GM12878 (cell line): ENCODE data around the gene PQBP1. TPM values are rescaled to one million over a fixed set of nuclear protein-coding genes. Genes with fewer than 3 reads are reported as not detected.
A peak's percentile ranks its signal among the peaks of the same experiment; 100 is the strongest.

ENCODE experiments used
- ASH2L ChIP-seq: fragments of 300-600, 200-600 bp; sonication (generic); IDR thresholded peaks from 2 replicates; pipeline ENCODE4 v1.6.1; 2017; ENCODE audit warnings: low read depth, mild to moderate bottlenecking, borderline replicate concordance
- BMI1 ChIP-seq: fragments of 450-650 bp; IDR thresholded peaks from 2 replicates; pipeline ENCODE4 v1.6.1; 2016; ENCODE audit warnings: mild to moderate bottlenecking, moderate library complexity, borderline replicate concordance
- CBX3 ChIP-seq: fragments of 200-600 bp; sonication (generic); IDR thresholded peaks from 2 replicates; pipeline ENCODE4 v1.6.1; 2016; ENCODE audit warnings: low read depth, borderline replicate concordance
- EP300 ChIP-seq, 2 experiments: fragments of 150-350 bp in 1 of 2; IDR thresholded peaks; 2 replicates each; pipeline ENCODE4 v1.6.1; 2011 to 2012; ENCODE audit warnings: low read depth in 2 of 2, low read length in 2 of 2, borderline replicate concordance in 1 of 2, improper control_type of control experiment in 1 of 2, inconsistent platforms in 1 of 2; ENCODE audit not compliant: control insufficient read depth in 1 of 2
- EZH2 ChIP-seq: IDR thresholded peaks from 2 replicates; pipeline ENCODE4 v1.6.1; 2012; ENCODE audit warnings: low read depth, mild to moderate bottlenecking, control low read depth, inconsistent platforms, low read length, borderline replicate concordance; ENCODE audit not compliant: control insufficient read depth
- FOXK2 ChIP-seq: fragments of 450-650 bp; IDR thresholded peaks from 2 replicates; pipeline ENCODE4 v1.6.1; 2017; ENCODE audit warnings: mild to moderate bottlenecking, moderate library complexity
- GABPA ChIP-seq: IDR thresholded peaks from 2 replicates; pipeline ENCODE4 v1.6.1; 2014; ENCODE audit warnings: antibody characterized with exemption, low read depth, mild to moderate bottlenecking, inconsistent platforms
- JUND ChIP-seq: IDR thresholded peaks from 2 replicates; pipeline ENCODE4 v1.6.1; 2012; ENCODE audit warnings: low read depth, mild to moderate bottlenecking, low read length, improper control_type of control experiment, moderate library complexity
- KAT2A ChIP-seq: conservative IDR thresholded peaks from 2 replicates; pipeline ENCODE4 v1.6.1; 2011; ENCODE audit warnings: low read depth, low read length; ENCODE audit not compliant: control insufficient read depth
- NR2F1 ChIP-seq: fragments of 450-650 bp; conservative IDR thresholded peaks from 2 replicates; pipeline ENCODE4 v1.6.1; 2017; ENCODE audit warnings: mild to moderate bottlenecking
- PAX5 ChIP-seq: IDR thresholded peaks from 2 replicates; pipeline ENCODE4 v1.6.1; 2011; ENCODE audit warnings: low read depth, low read length, borderline replicate concordance
- POU2F2 ChIP-seq: IDR thresholded peaks from 3 replicates; pipeline ENCODE4 v1.6.1; 2011; ENCODE audit warnings: low read depth, mild to moderate bottlenecking, low read length, borderline replicate concordance
- ZNF384 ChIP-seq: IDR thresholded peaks from 2 replicates; pipeline ENCODE4 v1.6.1; 2012; ENCODE audit warnings: low read depth, mild to moderate bottlenecking, low read length, improper control_type of control experiment, borderline replicate concordance
- ZNF622 ChIP-seq: fragments of 450-650 bp; IDR thresholded peaks from 2 replicates; pipeline ENCODE4 v1.6.1; 2017; ENCODE audit warnings: mild to moderate bottlenecking, inconsistent platforms
- polyA plus RNA-seq, 11 experiments: library from polyadenylated mRNA; depleted of rRNA in 4 of 11; unstranded in 6 of 11; stranded (reverse) in 5 of 11; fragments of >200 nt; fragmentation: Nextera tagmentation in 4 of 11; fragmentation: Illumina TruSeq in 1 of 11; extraction: Ambion mirVana in 4 of 11; extraction: Trizol in 1 of 11; gene quantifications; 1 replicate in 1 of 11; 2 replicates in 10 of 11; pipeline versions ENCODE4 v1.2.1 to v1.2.3, GENCODE V29; 2011 to 2016; ENCODE audit warnings: inconsistent platforms in 2 of 11, missing spikeins in 2 of 11, low read depth in 1 of 11
- total RNA-seq, 4 experiments: library from RNA; depleted of rRNA in 3 of 4; stranded (reverse); fragments of >200 nt in 3 of 4; fragmentation: Illumina TruSeq in 1 of 4; extraction: Trizol in 1 of 4; gene quantifications; 2 replicates each; pipeline versions ENCODE4 v1.2.1 to v1.2.3, GENCODE V29; 2013 to 2021
- TF ChIP-seq, protein P1 (sequence below): fragments of 450-650 bp; IDR thresholded peaks from 2 replicates; pipeline ENCODE4 v1.6.1; 2016; ENCODE audit warnings: mild to moderate bottlenecking
- TF ChIP-seq, protein P2 (sequence below): fragments of 450-650 bp; conservative IDR thresholded peaks from 2 replicates; pipeline ENCODE4 v1.6.1; 2017; ENCODE audit warnings: mild to moderate bottlenecking, moderate library complexity
- TF ChIP-seq, protein P3 (sequence below): IDR thresholded peaks from 2 replicates; pipeline ENCODE4 v1.6.1; 2011; ENCODE audit warnings: borderline replicate concordance, low read depth, mild to moderate bottlenecking, moderate library complexity, mixed read lengths, low read length; ENCODE audit not compliant: insufficient read depth; ENCODE audit errors: extremely low read length
- TF ChIP-seq, protein P4 (sequence below): IDR thresholded peaks from 2 replicates; pipeline ENCODE4 v1.6.1; 2012; ENCODE audit warnings: low read depth, low read length, improper control_type of control experiment
- TF ChIP-seq, protein P5 (sequence below): fragments of 450-650 bp; IDR thresholded peaks from 2 replicates; pipeline ENCODE4 v1.6.1; 2017; ENCODE audit warnings: mild to moderate bottlenecking, moderate library complexity

PQBP1 gene
- total and polyA plus RNA-seq, 10 of the 15 experiments (the other 5 are each of a cell fraction or from before 2014, with no cell fraction given) = 12.5 to 74.8 (median 68.5) TPM

DNA sequence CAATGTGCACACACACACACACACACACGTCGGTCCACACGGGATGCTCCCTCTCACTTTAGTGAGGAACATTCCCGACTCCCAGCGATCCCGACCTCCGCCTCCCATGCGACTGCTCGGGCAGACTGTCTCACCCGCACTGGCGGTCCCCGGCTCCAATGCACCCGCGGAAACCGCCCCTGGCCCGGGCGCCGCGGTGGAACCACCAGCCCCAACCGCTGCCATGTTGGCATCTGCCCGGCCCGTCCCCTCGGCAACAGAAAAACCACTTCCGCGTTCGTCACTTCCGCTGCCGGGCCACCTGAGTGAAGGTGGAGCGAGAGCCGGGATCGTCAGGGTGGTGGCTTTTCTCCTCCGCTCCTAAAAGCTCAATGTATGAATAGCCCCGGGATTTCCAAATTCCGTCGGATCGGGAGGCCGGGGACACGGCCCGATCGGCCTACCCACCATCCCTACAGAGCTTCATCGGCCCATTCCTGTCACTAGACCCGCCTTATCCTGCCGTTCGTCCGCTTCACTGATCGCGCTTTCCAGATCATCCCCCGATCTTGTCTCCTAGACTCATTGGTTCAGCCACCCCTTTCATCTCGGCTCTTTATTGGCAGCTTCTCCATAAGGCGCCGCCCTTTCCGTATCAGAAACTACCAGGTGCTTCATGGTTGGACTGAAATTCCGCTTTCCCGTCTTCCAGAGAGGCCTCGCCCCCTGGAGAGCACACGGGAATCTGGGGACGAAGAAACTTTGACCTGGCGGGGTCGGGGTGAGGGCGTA is 13.9 kb downstream of the PQBP1 start, which contains the start of gene SLC35A2 (continued):
- TF ChIP-seq, protein P1, sequence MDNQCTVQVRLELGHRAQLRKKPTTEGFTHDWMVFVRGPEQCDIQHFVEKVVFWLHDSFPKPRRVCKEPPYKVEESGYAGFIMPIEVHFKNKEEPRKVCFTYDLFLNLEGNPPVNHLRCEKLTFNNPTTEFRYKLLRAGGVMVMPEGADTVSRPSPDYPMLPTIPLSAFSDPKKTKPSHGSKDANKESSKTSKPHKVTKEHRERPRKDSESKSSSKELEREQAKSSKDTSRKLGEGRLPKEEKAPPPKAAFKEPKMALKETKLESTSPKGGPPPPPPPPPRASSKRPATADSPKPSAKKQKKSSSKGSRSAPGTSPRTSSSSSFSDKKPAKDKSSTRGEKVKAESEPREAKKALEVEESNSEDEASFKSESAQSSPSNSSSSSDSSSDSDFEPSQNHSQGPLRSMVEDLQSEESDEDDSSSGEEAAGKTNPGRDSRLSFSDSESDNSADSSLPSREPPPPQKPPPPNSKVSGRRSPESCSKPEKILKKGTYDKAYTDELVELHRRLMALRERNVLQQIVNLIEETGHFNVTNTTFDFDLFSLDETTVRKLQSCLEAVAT = peak; percentile 71; the same call in 1 of the 2 replicates
- TF ChIP-seq EP300 (IDR thresholded peaks at IDR 0.05; ENCODE audit: borderline replicate concordance in 1 of 2, control insufficient read depth in 1 of 2, low read depth in 2 of 2, low read length in 2 of 2) = no peak
- no peak for TF ChIP-seq KAT2A
- TF ChIP-seq BMI1 = peak; percentile 85
- TF ChIP-seq, protein P2, sequence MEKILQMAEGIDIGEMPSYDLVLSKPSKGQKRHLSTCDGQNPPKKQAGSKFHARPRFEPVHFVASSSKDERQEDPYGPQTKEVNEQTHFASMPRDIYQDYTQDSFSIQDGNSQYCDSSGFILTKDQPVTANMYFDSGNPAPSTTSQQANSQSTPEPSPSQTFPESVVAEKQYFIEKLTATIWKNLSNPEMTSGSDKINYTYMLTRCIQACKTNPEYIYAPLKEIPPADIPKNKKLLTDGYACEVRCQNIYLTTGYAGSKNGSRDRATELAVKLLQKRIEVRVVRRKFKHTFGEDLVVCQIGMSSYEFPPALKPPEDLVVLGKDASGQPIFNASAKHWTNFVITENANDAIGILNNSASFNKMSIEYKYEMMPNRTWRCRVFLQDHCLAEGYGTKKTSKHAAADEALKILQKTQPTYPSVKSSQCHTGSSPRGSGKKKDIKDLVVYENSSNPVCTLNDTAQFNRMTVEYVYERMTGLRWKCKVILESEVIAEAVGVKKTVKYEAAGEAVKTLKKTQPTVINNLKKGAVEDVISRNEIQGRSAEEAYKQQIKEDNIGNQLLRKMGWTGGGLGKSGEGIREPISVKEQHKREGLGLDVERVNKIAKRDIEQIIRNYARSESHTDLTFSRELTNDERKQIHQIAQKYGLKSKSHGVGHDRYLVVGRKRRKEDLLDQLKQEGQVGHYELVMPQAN = peak; percentile 90
- TF ChIP-seq CBX3 = no peak
- no peak for TF ChIP-seq JUND
- TF ChIP-seq, protein P3, sequence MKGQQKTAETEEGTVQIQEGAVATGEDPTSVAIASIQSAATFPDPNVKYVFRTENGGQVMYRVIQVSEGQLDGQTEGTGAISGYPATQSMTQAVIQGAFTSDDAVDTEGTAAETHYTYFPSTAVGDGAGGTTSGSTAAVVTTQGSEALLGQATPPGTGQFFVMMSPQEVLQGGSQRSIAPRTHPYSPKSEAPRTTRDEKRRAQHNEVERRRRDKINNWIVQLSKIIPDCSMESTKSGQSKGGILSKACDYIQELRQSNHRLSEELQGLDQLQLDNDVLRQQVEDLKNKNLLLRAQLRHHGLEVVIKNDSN = no peak
- 0 out of 2 replicates have a peak, but pooled peaks have one; percentile 2 for TF ChIP-seq FOXK2
- TF ChIP-seq GABPA = peak; percentile 88
- no peak for TF ChIP-seq NR2F1
- TF ChIP-seq, protein P4, sequence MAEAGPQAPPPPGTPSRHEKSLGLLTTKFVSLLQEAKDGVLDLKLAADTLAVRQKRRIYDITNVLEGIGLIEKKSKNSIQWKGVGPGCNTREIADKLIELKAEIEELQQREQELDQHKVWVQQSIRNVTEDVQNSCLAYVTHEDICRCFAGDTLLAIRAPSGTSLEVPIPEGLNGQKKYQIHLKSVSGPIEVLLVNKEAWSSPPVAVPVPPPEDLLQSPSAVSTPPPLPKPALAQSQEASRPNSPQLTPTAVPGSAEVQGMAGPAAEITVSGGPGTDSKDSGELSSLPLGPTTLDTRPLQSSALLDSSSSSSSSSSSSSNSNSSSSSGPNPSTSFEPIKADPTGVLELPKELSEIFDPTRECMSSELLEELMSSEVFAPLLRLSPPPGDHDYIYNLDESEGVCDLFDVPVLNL = no peak
- TF ChIP-seq ZNF384 = no peak
- TF ChIP-seq, protein P5, sequence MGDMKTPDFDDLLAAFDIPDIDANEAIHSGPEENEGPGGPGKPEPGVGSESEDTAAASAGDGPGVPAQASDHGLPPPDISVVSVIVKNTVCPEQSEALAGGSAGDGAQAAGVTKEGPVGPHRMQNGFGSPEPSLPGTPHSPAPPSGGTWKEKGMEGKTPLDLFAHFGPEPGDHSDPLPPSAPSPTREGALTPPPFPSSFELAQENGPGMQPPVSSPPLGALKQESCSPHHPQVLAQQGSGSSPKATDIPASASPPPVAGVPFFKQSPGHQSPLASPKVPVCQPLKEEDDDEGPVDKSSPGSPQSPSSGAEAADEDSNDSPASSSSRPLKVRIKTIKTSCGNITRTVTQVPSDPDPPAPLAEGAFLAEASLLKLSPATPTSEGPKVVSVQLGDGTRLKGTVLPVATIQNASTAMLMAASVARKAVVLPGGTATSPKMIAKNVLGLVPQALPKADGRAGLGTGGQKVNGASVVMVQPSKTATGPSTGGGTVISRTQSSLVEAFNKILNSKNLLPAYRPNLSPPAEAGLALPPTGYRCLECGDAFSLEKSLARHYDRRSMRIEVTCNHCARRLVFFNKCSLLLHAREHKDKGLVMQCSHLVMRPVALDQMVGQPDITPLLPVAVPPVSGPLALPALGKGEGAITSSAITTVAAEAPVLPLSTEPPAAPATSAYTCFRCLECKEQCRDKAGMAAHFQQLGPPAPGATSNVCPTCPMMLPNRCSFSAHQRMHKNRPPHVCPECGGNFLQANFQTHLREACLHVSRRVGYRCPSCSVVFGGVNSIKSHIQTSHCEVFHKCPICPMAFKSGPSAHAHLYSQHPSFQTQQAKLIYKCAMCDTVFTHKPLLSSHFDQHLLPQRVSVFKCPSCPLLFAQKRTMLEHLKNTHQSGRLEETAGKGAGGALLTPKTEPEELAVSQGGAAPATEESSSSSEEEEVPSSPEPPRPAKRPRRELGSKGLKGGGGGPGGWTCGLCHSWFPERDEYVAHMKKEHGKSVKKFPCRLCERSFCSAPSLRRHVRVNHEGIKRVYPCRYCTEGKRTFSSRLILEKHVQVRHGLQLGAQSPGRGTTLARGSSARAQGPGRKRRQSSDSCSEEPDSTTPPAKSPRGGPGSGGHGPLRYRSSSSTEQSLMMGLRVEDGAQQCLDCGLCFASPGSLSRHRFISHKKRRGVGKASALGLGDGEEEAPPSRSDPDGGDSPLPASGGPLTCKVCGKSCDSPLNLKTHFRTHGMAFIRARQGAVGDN = peak; percentile 69
- TF ChIP-seq ASH2L = no peak
- TF ChIP-seq ZNF622 = no peak
- peak; percentile 76; the same call in 2 of the 3 replicates for TF ChIP-seq POU2F2
- TF ChIP-seq EZH2 = no peak
- peak; percentile 28; the same call in 1 of the 2 replicates for TF ChIP-seq PAX5
